HepG2 (cell line): ENCODE results near the gene TIMM17A.

ENCODE experiments used
- CBX5 ChIP-seq: sonication (generic); formaldehyde crosslinking; IDR thresholded peaks from 2 replicates; pipeline ENCODE4 v1.4.0; 2020; ENCODE audit warnings: missing genetic modification reagents, borderline replicate concordance
- CHD2 ChIP-seq: IDR thresholded peaks from 2 replicates; pipeline ENCODE4 v1.6.1; 2011; ENCODE audit warnings: low read depth, low read length, improper control_type of control experiment
- CTCF ChIP-seq: sonication (generic); formaldehyde crosslinking; IDR thresholded peaks from 2 replicates; pipeline ENCODE4 v1.5.0; 2020; ENCODE audit warnings: mild to moderate bottlenecking, missing genetic modification reagents, moderate library complexity
- EP300 ChIP-seq, 3 experiments: sonication (generic) in 1 of 3; formaldehyde crosslinking in 1 of 3; IDR thresholded peaks; 2 replicates each; pipeline versions ENCODE4 v1.5.1 to v1.6.1; 2011 to 2020; ENCODE audit warnings: low read depth in 2 of 3, low read length in 2 of 3, borderline replicate concordance in 1 of 3, improper control_type of control experiment in 1 of 3, mild to moderate bottlenecking in 1 of 3, missing genetic modification reagents in 1 of 3, moderate library complexity in 1 of 3
- POLR2AphosphoS2 ChIP-seq: IDR thresholded peaks from 2 replicates; pipeline ENCODE4 v1.6.1; 2011; ENCODE audit warnings: low read depth, low read length, improper control_type of control experiment
- POLR2AphosphoS5 ChIP-seq: IDR thresholded peaks from 2 replicates; pipeline ENCODE4 v1.6.1; 2012; ENCODE audit warnings: low read depth, low read length
- SALL2 ChIP-seq: sonication (generic); formaldehyde crosslinking; IDR thresholded peaks from 2 replicates; pipeline ENCODE4 v1.8.1; 2023; ENCODE audit warnings: mild to moderate bottlenecking, missing genetic modification reagents, inconsistent platforms
- SOX6 ChIP-seq, 2 experiments: fragments of 450-650 bp in 1 of 2; sonication (generic) in 1 of 2; formaldehyde crosslinking in 1 of 2; IDR thresholded peaks; 2 replicates each; pipeline versions ENCODE4 v1.4.0 to v1.6.1; 2017 to 2020; ENCODE audit warnings: antibody characterized with exemption in 1 of 2, mild to moderate bottlenecking in 1 of 2, missing genetic modification reagents in 1 of 2
- ZBTB2 ChIP-seq: sonication (generic); formaldehyde crosslinking; IDR thresholded peaks from 2 replicates; pipeline ENCODE4 v1.8.0; 2022; ENCODE audit warnings: low read depth, missing genetic modification reagents
- ZNF451 ChIP-seq: sonication (generic); formaldehyde crosslinking; IDR thresholded peaks from 2 replicates; pipeline ENCODE4 v1.5.0; 2020; ENCODE audit warnings: mild to moderate bottlenecking, missing genetic modification reagents
- ZNF615 ChIP-seq: sonication (generic); formaldehyde crosslinking; IDR thresholded peaks from 2 replicates; pipeline ENCODE4 v1.5.0; 2020; ENCODE audit warnings: mild to moderate bottlenecking, missing genetic modification reagents, borderline replicate concordance
- TF ChIP-seq, protein P1 (sequence below): sonication (generic); formaldehyde crosslinking; IDR thresholded peaks from 2 replicates; pipeline ENCODE4 v1.4.0; 2020; ENCODE audit warnings: missing genetic modification reagents

DNA sequence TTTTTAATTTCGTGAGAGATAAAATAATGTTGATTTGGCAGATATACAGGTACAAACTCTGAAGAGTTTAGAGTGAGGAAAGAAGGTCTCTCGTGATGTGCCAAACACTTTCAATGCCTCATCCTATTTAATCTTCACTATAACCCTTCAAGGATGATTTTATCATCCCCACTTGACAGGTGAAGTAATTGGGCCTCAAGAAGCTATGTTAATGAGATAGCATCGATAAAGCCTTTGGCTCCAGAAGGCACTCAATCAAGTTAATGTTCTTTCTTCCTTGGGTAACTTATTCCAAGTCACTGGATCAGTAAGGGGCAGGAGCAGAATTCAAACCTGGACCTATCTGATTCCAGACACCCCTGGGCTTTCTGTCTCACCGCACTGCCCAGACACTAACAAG lies 16.2 kb upstream of the TIMM17A start:
- TF ChIP-seq SOX6 (IDR thresholded peaks at IDR 0.05) (no peak), SOX6 (CRISPR knock-in tag; IDR thresholded peaks at IDR 0.05) (no peak), CBX5 (CRISPR knock-in tag) (no peak), POLR2AphosphoS2 (no peak), ZNF451 (no peak), CTCF (no peak), POLR2AphosphoS5 (no peak), ZNF615 (no peak), SALL2 (CRISPR knock-in tag) (no peak), EP300 (IDR thresholded peaks at IDR 0.05; ENCODE audit: low read depth in 2 of 2, low read length in 2 of 2) (no peak), EP300 (CRISPR knock-in tag; IDR thresholded peaks at IDR 0.05; ENCODE audit: borderline replicate concordance) (no peak), ZBTB2 (CRISPR knock-in tag) (no peak), CHD2 (no peak)
- TF ChIP-seq, protein P1, sequence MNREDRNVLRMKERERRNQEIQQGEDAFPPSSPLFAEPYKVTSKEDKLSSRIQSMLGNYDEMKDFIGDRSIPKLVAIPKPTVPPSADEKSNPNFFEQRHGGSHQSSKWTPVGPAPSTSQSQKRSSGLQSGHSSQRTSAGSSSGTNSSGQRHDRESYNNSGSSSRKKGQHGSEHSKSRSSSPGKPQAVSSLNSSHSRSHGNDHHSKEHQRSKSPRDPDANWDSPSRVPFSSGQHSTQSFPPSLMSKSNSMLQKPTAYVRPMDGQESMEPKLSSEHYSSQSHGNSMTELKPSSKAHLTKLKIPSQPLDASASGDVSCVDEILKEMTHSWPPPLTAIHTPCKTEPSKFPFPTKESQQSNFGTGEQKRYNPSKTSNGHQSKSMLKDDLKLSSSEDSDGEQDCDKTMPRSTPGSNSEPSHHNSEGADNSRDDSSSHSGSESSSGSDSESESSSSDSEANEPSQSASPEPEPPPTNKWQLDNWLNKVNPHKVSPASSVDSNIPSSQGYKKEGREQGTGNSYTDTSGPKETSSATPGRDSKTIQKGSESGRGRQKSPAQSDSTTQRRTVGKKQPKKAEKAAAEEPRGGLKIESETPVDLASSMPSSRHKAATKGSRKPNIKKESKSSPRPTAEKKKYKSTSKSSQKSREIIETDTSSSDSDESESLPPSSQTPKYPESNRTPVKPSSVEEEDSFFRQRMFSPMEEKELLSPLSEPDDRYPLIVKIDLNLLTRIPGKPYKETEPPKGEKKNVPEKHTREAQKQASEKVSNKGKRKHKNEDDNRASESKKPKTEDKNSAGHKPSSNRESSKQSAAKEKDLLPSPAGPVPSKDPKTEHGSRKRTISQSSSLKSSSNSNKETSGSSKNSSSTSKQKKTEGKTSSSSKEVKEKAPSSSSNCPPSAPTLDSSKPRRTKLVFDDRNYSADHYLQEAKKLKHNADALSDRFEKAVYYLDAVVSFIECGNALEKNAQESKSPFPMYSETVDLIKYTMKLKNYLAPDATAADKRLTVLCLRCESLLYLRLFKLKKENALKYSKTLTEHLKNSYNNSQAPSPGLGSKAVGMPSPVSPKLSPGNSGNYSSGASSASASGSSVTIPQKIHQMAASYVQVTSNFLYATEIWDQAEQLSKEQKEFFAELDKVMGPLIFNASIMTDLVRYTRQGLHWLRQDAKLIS (CRISPR knock-in tag) = no peak
